GM18498 (cell line): ENCODE results near the gene FBLIM1.
"Not testable (repeated sequence)": the region's sequence is repeated elsewhere in the genome, so short reads cannot be mapped to it uniquely, and the experiment has no call there.

Source experiments
- ATAC-seq: cut with Tn5 transposase; IDR thresholded peaks from one replicate; pipeline ENCODE4 v1.9.1; 2021; ENCODE audit warnings: mild to moderate bottlenecking, moderate library complexity; ENCODE audit not compliant: unreplicated experiment

Gene FBLIM1

DNA sequence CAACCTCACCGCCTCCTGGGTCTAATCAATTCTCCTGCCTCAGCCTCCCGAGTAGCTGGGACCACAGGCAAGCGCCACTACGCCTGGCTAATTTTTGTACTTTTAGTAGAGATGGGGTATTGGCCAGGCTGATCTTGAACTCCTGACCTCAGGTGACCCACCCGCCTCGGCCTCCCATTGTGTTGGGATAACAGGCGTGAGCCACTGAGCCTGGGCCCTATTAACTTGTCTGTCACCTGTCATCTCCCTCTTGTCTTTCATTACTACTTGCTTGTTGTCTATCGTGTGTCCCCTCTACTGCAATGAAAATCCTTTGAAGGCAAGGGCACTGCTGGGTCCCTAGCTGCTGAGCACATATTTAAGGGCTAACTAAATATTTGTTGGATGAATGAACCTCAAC, 45.5 kb downstream of the FBLIM1 start:
- no peak for ATAC-seq

GRCh38 chr1:15807121-15807520, 48.5 kb downstream of the FBLIM1 start:
- ATAC-seq = no peak

DNA sequence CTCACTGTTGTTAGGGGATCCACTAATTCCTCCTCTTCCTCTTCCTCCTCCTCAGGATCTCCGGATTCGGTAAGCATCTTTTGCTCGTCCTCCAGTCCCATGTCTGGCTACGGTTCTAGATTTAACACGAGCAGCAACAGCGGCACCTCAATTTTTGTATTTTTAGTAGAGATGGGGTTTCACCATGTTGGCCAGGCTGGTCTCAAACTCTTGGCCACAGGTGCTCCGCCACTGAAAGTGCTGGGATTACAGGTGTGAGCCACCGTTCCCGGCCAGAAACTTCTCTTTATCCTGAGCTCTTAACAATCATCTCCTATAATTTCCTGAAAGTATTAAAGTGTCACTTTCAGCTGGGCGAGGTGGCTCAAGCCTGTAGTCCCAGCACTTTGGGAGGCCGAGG, 49.0 kb downstream of the FBLIM1 start, which contains the start of gene UQCRHL:
Gene UQCRHL, minus strand, starts transcription at position 101 of the 400 bp plus-strand sequence. Its CDS starts 0 bp downstream, at position 101.
- ATAC-seq = not testable (repeated sequence)

GRCh38 chr1:15808955-15809354, 50.4 kb downstream of the FBLIM1 start:
- ATAC-seq = no peak

DNA sequence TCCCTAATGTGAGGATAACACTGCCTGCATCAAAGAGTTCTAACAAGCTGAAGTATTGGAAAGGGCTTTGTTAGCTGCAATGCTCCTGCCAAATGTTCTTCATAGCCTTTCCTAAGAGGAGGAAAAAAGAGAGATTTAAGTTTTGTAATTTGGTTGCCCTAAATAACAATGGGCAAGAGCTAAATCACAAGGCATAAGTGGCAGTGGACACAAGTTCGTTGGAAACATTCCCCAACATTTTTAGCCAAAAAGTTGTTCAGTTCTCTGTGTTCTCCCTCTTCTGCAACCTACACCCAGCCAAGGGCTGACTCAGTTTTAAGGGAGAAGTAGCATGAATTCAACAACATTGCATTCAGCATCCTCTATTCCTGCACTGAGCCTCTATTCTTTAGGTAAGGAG, 51.5 kb downstream of the FBLIM1 start:
- no peak for ATAC-seq

DNA sequence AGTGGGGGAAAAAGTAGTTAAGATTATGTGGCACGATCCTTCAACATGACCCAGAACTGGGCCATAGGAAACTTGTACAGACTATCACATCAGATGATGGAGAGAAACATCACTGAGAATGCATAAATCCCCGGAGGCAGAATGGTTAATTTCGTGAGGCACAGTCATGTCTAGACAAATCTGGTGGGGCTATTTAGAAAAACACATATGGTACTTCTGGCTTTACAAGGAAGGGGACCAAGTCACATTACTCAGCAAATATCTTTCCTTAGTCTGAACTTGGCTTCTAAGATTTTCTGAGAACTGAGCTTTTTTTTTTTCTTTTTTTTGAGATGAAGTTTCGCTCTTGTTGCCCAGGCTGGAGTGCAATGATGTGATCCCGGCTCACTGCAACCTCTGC, 58.1 kb downstream of the FBLIM1 start:
- no peak for ATAC-seq

DNA sequence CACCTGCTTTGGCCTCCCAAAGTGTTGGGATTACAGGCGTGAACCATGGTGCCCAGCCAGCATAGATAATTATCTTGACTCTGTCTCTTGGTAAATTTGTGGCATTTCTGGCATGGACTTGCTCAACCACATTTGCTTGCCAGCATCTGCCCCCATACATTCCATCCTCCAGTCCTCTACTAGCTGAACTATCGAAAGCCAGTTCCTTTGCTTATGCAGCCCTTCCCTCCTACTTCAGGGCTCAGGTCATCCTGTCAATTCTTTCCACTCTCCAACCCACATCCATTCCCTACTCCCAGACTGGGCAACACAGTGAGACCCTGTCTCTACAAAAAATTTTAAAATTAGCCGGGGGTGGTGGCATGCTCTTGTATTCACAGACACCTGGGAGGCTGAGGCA, 61.9 kb downstream of the FBLIM1 start:
- ATAC-seq = no peak

- no peak for ATAC-seq
Observed at GRCh38 chr1:15825800-15826199, 67.2 kb downstream of the FBLIM1 start.

DNA sequence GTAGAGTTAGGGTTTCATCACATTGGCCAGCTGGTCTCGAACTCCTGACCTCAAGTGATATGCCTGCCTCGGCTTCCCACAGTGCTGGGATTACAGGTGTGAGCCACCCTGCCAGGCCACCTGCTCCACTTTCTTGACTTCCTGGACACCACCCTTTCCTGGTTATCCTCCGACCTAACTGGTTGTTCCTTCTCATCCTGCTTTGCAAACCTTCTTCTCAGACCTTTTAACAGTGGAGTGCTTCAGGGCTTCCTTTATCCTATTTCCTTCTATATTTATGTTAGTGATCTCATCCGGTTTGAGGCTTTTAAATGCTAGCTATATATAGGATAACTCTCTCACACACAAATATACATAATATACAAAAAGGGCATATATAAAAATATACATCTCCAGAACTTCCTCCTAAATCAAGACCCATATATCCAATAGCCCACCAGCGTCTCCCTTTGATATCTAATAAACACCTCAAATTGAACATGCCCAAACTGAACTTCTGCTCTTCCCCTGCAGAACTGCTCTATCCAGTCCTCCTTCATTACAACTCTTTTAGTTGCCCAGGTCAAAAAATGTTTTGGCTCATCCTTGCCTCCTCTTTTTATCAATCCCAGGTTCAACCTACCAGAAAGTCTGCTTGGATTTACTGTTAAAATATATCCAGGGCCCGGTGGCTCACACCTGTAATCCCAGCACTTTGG, 68.4 kb downstream of the FBLIM1 start:
- ATAC-seq = no peak

DNA sequence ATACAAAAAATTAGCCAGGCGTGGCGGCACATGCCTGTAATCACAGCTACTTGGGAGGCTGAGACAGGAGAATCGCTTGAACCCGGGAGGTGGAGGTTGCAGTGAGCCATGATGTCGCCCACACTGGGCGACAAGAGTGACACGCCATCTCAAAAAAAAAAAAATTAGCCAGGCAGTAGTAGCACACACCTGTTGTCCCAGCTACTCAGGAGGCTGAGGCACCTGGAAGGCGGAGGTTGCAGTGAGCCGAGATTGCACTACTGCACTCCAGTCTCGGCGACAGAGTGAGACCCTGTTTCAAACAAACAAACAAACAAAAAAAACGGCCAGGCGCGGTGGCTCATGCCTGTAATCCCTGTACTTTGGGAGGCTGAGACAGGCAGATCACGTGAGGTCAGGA, 69.0 kb downstream of the FBLIM1 start:
- not testable (repeated sequence) for ATAC-seq

GRCh38 chr1:15828931-15829330, 70.3 kb downstream of the FBLIM1 start:
- ATAC-seq = not testable (repeated sequence)

GRCh38 chr1:15830258-15830657, 71.7 kb downstream of the FBLIM1 start:
- no peak for ATAC-seq

- ATAC-seq = no peak
Observed at GRCh38 chr1:15833069-15833679, 74.6 kb downstream of the FBLIM1 start.

DNA sequence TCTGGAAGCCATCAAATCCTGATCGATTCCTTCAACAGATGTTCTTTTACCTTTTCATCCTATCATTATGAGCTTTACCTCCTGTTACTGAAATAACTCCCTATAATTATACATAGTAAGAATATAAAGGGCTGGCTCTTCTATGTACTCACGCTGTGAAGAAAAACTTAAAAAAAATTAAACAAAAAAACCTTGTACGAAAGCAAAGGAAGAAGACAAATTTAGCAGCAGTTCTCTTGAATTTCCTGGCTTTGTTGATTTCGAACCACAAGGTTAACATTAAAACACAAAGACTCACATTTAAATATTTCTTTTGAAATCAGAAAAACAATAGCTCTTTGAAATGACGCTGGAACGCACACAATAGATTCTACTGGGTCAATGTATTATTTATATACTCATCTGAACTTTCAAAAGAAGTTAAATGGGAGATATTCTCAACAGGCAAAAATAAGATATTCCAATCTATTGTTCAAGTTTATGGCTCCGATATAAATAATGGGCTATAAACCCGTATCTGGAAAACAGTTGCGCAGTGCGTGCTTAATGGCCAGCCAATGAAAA, 75.3 kb downstream of the FBLIM1 start:
- no peak for ATAC-seq

DNA sequence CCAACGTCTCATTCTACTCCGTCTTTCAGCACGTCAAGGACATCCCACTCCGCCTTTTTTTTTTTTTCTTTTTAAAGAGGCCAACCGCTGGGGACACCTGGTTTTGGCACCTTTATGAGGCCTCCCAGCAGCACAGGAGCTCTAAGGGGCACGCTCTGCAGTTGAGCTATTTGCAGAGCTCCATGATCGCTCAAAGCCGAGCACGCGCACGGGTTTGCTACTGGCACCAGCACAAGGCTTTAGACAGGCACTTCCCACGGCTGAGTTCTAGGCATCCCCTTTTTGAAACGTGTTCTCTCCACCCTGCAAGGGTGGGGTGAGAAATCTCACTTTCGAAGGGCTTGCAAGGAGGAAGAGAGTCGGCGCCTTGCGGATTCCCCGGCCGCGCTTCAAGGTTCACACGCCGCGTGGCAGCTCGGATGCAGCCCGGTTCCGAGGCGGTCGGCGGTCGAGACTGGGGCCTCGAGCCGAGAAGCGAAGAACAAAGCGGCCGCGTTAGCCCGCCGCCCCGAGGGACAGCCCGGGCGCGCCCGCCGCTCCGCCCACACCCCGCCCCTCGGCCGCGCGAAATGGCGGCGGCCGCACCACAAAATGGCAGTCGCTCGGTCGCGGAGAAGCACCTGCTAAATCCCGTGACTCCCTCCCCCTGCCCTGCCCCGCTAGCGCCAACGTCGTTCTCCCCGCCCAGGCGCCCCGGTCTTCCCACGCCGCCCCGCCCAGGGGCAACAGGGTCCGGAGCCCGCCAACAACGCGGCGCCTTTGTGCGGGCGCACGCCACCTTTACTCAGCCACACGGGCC, 76.0 kb downstream of the FBLIM1 start:
- ATAC-seq = peak; percentile 56

- ATAC-seq = peak; percentile 5
Observed at GRCh38 chr1:15835205-15835740, 76.7 kb downstream of the FBLIM1 start.

GRCh38 chr1:15835741-15836510, 77.3 kb downstream of the FBLIM1 start:
- ATAC-seq = peak; percentile 55
